H1 (cell line): ENCODE measurements around the gene SEC14L5. TPM values are rescaled to one million over a fixed set of nuclear protein-coding genes. Genes with fewer than 3 reads are reported as not detected.
"Not testable (repeated sequence)": the region's sequence is repeated elsewhere in the genome, so short reads cannot be mapped to it uniquely, and the experiment has no call there.

Experiments
- CTCF ChIA-PET: fragments of 300-600 bp; sonication (Branson Sonifier 250); formaldehyde crosslinking; loops from one replicate; lab custom pipeline; 2021; ENCODE audit not compliant: partially characterized antibody; lab: Charles Lee
- POLR2A ChIA-PET: fragments of 300-600 bp; sonication (Branson Sonifier 250); formaldehyde crosslinking; loops from one replicate; lab custom pipeline; 2021; ENCODE audit warnings: inconsistent platforms; ENCODE audit not compliant: partially characterized antibody; lab: Charles Lee
- DNase-seq, 2 experiments: peaks; one replicate each; pipeline versions ENCODE4 v3.0.0 to v3.0.0-alpha.2; 2010 to 2022; ENCODE audit warnings: low spot score in 2 of 2, low read depth in 1 of 2, mixed read lengths in 1 of 2
- FAIRE-seq: peaks from 2 replicates; lab custom pipeline; 2011; peaks lifted over from hg19 to GRCh38; lab: Jason Lieb, UNC
- H2AFZ ChIP-seq: 2 replicates; pipeline ENCODE4 v1.8.1; 2012; ENCODE audit warnings: low read length, inconsistent platforms
- H2AK5ac ChIP-seq: 2 replicates; pipeline ENCODE4 v1.6.1; 2013; ENCODE audit warnings: low read depth, low read length
- H2BK120ac ChIP-seq: replicated peaks from 2 replicates; pipeline ENCODE3; 2013; ENCODE audit warnings: low read depth, low read length, inconsistent platforms
- H2BK12ac ChIP-seq: 2 replicates; pipeline ENCODE4 v1.6.1; 2013; ENCODE audit warnings: low read depth, low read length
- H2BK15ac ChIP-seq: 2 replicates; pipeline ENCODE4 v1.6.1; 2013; ENCODE audit warnings: low read length
- H2BK20ac ChIP-seq: 2 replicates; pipeline ENCODE4 v1.6.1; 2013; ENCODE audit warnings: low read length
- H2BK5ac ChIP-seq: 2 replicates; pipeline ENCODE4 v1.6.1; 2013; ENCODE audit warnings: low read depth, low read length
- H3K14ac ChIP-seq: 2 replicates; pipeline ENCODE4 v1.6.1; 2013; ENCODE audit warnings: inconsistent platforms; ENCODE audit not compliant: insufficient read length
- H3K18ac ChIP-seq: 2 replicates; pipeline ENCODE4 v1.6.1; 2013; ENCODE audit warnings: low read length; ENCODE audit errors: extremely low read depth
- H3K23ac ChIP-seq: 2 replicates; pipeline ENCODE4 v1.6.1; 2013; ENCODE audit warnings: inconsistent platforms; ENCODE audit not compliant: insufficient read length
- H3K23me2 ChIP-seq: 2 replicates; pipeline ENCODE4 v1.6.1; 2013; ENCODE audit warnings: low read depth, low read length
- H3K27ac ChIP-seq: 2 replicates; pipeline ENCODE4 v1.6.1; 2011; ENCODE audit warnings: low read depth, low read length, inconsistent platforms
- H3K27me3 ChIP-seq, 4 experiments: replicated peaks in 1 of 4; 1 replicate in 1 of 4; 2 replicates in 3 of 4; pipeline versions ENCODE4 v1.6.1 to v1.8.1; 2011 to 2013; ENCODE audit warnings: low read length in 3 of 4, mild to moderate bottlenecking in 3 of 4, inconsistent platforms in 2 of 4, mixed read lengths in 2 of 4, moderate library complexity in 1 of 4; ENCODE audit not compliant: control insufficient read depth in 3 of 4, insufficient read depth in 3 of 4; ENCODE audit errors: extremely low read depth in 1 of 4
- H3K36me3 ChIP-seq, 4 experiments: 2 replicates each; pipeline versions ENCODE4 v1.6.1 to v1.8.1; 2011 to 2013; ENCODE audit warnings: mild to moderate bottlenecking in 4 of 4, low read length in 3 of 4, moderate library complexity in 2 of 4, control low read depth in 1 of 4, inconsistent platforms in 1 of 4; ENCODE audit not compliant: insufficient read depth in 4 of 4, control insufficient read depth in 2 of 4
- H3K4ac ChIP-seq: replicated peaks from 2 replicates; pipeline ENCODE3; 2013; ENCODE audit warnings: low read length, low read depth, mixed read lengths, inconsistent platforms; ENCODE audit not compliant: insufficient read length
- H3K4me1 ChIP-seq, 4 experiments: replicated peaks in 1 of 4; 1 replicate in 1 of 4; 2 replicates in 3 of 4; pipeline versions ENCODE4 v1.6.1 to v1.8.1; 2011 to 2013; ENCODE audit warnings: low read length in 3 of 4, inconsistent platforms in 2 of 4, mixed read lengths in 1 of 4; ENCODE audit not compliant: insufficient read depth in 4 of 4, control insufficient read depth in 3 of 4
- H3K4me2 ChIP-seq, 2 experiments: 2 replicates each; pipeline versions ENCODE4 v1.6.1 to v1.8.1; 2011 to 2013; ENCODE audit warnings: low read depth in 2 of 2, low read length in 2 of 2, control low read depth in 1 of 2, inconsistent platforms in 1 of 2, mild to moderate bottlenecking in 1 of 2; ENCODE audit not compliant: insufficient read depth in 1 of 2
- H3K4me3 ChIP-seq, 4 experiments: fragments of 200-600, 300-600 bp in 1 of 4; sonication (generic), shearing (Covaris generic), sonication (Bioruptor Twin) in 1 of 4; 2 replicates each; pipeline versions ENCODE4 v1.5.1 to v1.8.1; 2011 to 2016; ENCODE audit warnings: low read length in 4 of 4, low read depth in 3 of 4, control low read depth in 2 of 4, inconsistent platforms in 2 of 4, mild to moderate bottlenecking in 2 of 4, mixed read lengths in 1 of 4, moderate library complexity in 1 of 4; ENCODE audit not compliant: insufficient read depth in 2 of 4; ENCODE audit errors: extremely low read depth in 1 of 4
- H3K56ac ChIP-seq: replicated peaks from 2 replicates; pipeline ENCODE3; 2013; ENCODE audit warnings: low read depth, mild to moderate bottlenecking, mixed read lengths, low read length, inconsistent platforms; ENCODE audit not compliant: insufficient read length
- H3K79me1 ChIP-seq: 2 replicates; pipeline ENCODE4 v1.6.1; 2013; ENCODE audit warnings: low read depth, low read length, control low read depth
- H3K79me2 ChIP-seq, 2 experiments: 2 replicates each; pipeline versions ENCODE4 v1.6.1 to v1.8.1; 2012 to 2013; ENCODE audit warnings: low read length in 2 of 2, mild to moderate bottlenecking in 2 of 2, inconsistent platforms in 1 of 2; ENCODE audit not compliant: insufficient read depth in 2 of 2, control insufficient read depth in 1 of 2
- H3K9ac ChIP-seq, 4 experiments: replicated peaks in 1 of 4; 1 replicate in 1 of 4; 2 replicates in 3 of 4; pipeline versions ENCODE4 v1.6.1 to v1.8.1; 2011 to 2013; ENCODE audit warnings: low read depth in 3 of 4, low read length in 3 of 4, control low read depth in 2 of 4, mild to moderate bottlenecking in 2 of 4, moderate library complexity in 2 of 4, inconsistent platforms in 1 of 4; ENCODE audit errors: extremely low read depth in 1 of 4
- H3K9me3 ChIP-seq, 2 experiments: 2 replicates each; pipeline versions ENCODE4 v1.6.1 to v1.8.1; 2012 to 2013; ENCODE audit warnings: mild to moderate bottlenecking in 2 of 2, moderate library complexity in 2 of 2, control low read depth in 1 of 2, inconsistent platforms in 1 of 2, low read depth in 1 of 2, low read length in 1 of 2, mixed read lengths in 1 of 2; ENCODE audit not compliant: insufficient read depth in 2 of 2
- H4K20me1 ChIP-seq, 2 experiments: replicated peaks in 1 of 2; 2 replicates each; pipeline versions ENCODE3 to v1.8.1; 2011 to 2013; ENCODE audit warnings: inconsistent platforms in 2 of 2, low read length in 2 of 2, mild to moderate bottlenecking in 1 of 2; ENCODE audit not compliant: insufficient read depth in 2 of 2, control insufficient read depth in 1 of 2
- H4K5ac ChIP-seq: 2 replicates; pipeline ENCODE4 v1.6.1; 2013; ENCODE audit warnings: low read length, low read depth, mixed read lengths, inconsistent platforms; ENCODE audit not compliant: insufficient read length
- H4K8ac ChIP-seq: 2 replicates; pipeline ENCODE4 v1.8.0; 2013; ENCODE audit warnings: mild to moderate bottlenecking, moderate library complexity, low read length, inconsistent platforms; ENCODE audit not compliant: insufficient read depth; ENCODE audit errors: extremely low read depth
- H4K91ac ChIP-seq: replicated peaks from 2 replicates; pipeline ENCODE3; 2013; ENCODE audit warnings: low read length, mixed read lengths, inconsistent platforms; ENCODE audit not compliant: insufficient read length
- CEBPB ChIP-seq: IDR thresholded peaks from 2 replicates; pipeline ENCODE4 v1.6.1; 2012; ENCODE audit warnings: low read depth, low read length
- WGBS, 2 experiments: shearing (Covaris generic) in 1 of 2; methylation state at CpG; one replicate each; pipeline versions ENCODE4 v1.1.6 to v1.1.7; 2013 to 2015; ENCODE audit warnings: low lambda C conversion rate in 2 of 2, mixed read lengths in 2 of 2, inconsistent platforms in 1 of 2, low coverage in 1 of 2, missing lambda C conversion rate in 1 of 2; ENCODE audit not compliant: insufficient replicate concordance in 2 of 2, insufficient coverage in 1 of 2, insufficient read length in 1 of 2; ENCODE audit errors: extremely low coverage in 1 of 2, missing lambda C conversion rate in 1 of 2; 5-methylcytosine and 5-hydroxymethylcytosine counted together
- polyA plus RNA-seq, 7 experiments: library from polyadenylated mRNA; depleted of rRNA in 3 of 7; stranded (reverse) in 5 of 7; unstranded in 2 of 7; fragments of >200 nt in 5 of 7; fragments of 200-250 nt in 2 of 7; gene quantifications; 1 replicate in 5 of 7; 2 replicates in 1 of 7; 4 replicates in 1 of 7; pipeline versions ENCODE4 v1.2.1 to v1.2.3, GENCODE V29; 2011 to 2013; ENCODE audit warnings: missing spikeins in 2 of 7, mixed read lengths in 2 of 7
- total RNA-seq: library from RNA; stranded (reverse); fragmentation: NEBNext Ultra II Directional; extraction: Animal tissue kit (Norgen Biotek cat#: 25700); gene quantifications from 2 replicates; pipeline ENCODE4 v1.2.1, GENCODE V29; 2021

The SEC14L5 gene
- total and polyA plus RNA-seq, 2 of the 8 experiments (the other 6 are each of a cell fraction or from before 2014, with no cell fraction given) = 1.9 to 3.0 TPM

GRCh38 chr16:4963527-4963926, 5.4 kb downstream of the SEC14L5 start:
- WGBS, 2 experiments = 92% methylated on average over 7 of the region's 7 CpGs; no CpG with 5 or more reads in 1 of the 2 experiments
- H2AFZ ChIP-seq, H3K4me2 ChIP-seq, H3K9ac ChIP-seq, H3K9me3 ChIP-seq, H3K23me2 ChIP-seq, H4K8ac ChIP-seq, H2BK120ac ChIP-seq, H3K79me1 ChIP-seq, H4K5ac ChIP-seq, H3K4ac ChIP-seq, H2BK12ac ChIP-seq, H4K91ac ChIP-seq, H4K20me1 ChIP-seq, H2BK15ac ChIP-seq, H3K14ac ChIP-seq, H3K27me3 ChIP-seq, H2BK20ac ChIP-seq, H3K36me3 ChIP-seq, POLR2A ChIA-PET, H3K56ac ChIP-seq, FAIRE-seq, H3K27ac ChIP-seq, H3K4me3 ChIP-seq, H3K18ac ChIP-seq, H3K79me2 ChIP-seq, H2AK5ac ChIP-seq, H2BK5ac ChIP-seq, DNase-seq, H3K23ac ChIP-seq: not testable (repeated sequence)
- CTCF ChIA-PET = interaction anchor here (2.1 kb wide), 1 partner anchor 61 kb away, joined by 5 read pairs; no protein-coding TSS in a partner anchor
- peaks cover 3 to 10% (median 9%) of the 10 kb centered on the region in 4 experiments for H3K4me1 ChIP-seq
- 0 out of 2 replicates have a peak, but pooled peaks have one; percentile 4 for TF ChIP-seq CEBPB
